HG03103 (cell line): Measurements from ENCODE around the gene C20orf204.

ENCODE experiments used
- ATAC-seq: cut with Tn5 transposase; IDR thresholded peaks from one replicate; pipeline ENCODE4 v1.9.1; 2021; ENCODE audit warnings: low read depth; ENCODE audit not compliant: unreplicated experiment

Gene C20orf204

GRCh38 chr20:64041040-64041780 lies 5.2 kb downstream of the C20orf204 start:
- ATAC-seq, result no peak

DNA sequence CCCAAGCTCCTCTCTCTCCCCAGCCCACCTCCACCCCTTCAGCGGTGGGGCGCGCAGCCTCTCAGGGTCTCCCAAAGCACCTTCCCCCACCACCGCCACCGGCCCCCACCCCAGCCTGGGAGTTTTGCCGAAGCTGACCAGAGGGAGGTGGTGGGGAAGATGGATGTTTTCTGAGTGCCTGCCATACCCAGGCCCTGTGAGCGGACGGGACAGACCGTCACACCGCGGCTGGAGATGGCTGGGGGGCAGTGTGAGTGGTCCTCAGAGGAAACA lies 5.7 kb downstream of the C20orf204 start:
- no peak for ATAC-seq

DNA sequence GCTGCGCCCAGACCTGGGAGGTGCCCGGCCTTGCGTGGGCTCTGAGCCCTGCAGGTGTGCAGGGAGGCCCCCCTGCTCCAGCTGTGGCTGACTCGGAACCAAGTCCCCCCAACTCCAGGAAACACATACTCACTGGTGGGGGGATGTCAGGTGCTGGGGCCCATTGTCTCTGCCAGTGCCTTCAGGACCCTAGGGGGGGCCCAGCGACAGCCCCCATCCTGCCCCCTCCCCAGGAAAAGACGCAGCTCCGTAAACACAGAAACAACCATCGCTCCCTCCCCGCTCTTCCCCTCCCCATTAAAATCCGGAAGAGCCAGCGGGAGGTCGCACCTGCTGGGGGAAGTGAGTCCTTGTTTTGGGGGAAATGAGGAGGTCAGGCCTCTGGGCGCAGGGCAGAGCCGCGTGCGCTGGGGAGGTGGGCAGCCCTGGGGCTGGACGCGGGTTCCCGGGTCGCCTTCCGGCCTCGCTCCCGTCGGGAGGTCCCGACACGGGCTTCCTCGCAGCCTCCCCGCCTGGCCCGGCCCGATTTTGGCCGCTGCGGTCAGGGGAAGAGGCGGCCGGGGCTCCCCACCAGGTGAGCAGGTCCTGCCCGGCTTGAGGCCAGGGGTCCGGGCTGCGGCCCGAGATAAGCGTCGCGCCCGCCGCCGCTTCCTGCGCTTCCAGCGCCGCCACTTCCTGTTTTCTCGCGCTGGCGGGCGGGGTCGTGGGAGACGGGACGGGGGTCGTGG lies 6.2 kb downstream of the C20orf204 start:
- no peak for ATAC-seq

DNA sequence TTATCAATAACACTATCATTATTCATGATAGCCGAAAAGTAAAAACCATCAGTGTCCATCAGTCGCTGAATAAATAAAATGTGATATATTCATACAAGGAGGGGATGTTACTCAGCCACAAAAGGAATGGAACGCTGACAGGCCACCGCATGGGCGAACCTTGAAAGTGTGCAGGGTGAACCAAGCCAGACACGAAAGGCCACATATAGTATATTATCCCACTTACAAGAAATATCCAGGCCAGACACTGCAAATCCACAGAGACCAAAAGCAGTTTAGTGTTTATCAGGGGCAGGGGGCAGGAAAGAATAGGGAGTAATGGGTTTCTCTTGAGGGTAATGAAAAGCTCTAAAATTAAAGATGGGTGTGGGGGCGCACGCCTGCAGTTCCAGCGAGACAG lies 7.8 kb downstream of the C20orf204 start:
- ATAC-seq, result no peak

GRCh38 chr20:64044484-64045247 lies 8.7 kb downstream of the C20orf204 start:
- ATAC-seq, result no peak

DNA sequence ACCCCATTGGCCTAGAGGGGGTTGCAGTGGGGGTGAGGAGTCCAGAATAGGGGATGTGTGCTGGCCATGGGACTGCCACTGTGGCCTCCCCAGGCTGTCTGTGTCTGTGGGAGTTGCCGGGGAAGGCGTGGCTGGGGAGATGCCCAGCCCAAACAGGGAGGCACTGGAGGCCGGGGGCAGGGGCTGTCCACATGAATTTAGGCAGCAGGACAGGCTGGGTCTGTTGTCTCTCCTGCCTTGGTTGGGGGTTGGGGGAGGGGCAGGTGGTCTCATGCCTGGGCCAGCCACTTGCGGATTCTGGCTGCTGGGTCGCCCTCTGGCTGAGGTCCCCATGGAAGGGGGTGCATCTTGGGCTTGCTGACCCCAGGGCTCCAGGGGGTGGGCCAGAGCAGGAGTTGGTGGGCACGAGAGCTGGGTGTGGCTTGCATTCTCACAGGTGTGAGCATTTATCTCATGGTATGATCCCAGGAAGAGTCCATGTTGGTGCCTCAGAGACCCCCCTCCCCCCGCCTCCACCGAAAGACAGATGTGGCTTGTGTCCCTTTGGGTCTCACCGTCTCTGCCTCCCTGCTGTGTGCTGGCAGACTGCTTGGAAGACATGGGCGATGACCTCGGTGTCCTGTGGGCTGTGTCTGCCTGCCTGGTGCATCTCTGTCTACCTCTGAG lies 9.5 kb downstream of the C20orf204 start:
- ATAC-seq, result no peak

DNA sequence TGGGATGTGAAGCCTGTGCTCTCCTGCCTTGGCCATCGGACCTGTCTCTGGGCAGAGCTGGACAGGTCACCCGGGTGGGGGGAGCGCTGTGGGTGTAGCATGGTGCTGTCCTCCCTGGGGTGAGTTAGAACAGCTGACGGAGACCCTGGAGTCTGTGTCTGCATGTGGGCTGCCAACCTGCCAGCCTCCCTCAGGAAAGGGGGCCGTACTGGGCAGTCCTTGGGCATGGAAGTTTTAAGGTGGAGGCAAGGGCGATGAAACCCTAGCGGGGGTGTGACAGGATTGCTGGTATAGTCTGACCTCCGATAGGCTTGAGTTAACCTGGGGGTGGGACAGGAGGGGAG lies 11.0 kb downstream of the C20orf204 start:
- no peak for ATAC-seq

DNA sequence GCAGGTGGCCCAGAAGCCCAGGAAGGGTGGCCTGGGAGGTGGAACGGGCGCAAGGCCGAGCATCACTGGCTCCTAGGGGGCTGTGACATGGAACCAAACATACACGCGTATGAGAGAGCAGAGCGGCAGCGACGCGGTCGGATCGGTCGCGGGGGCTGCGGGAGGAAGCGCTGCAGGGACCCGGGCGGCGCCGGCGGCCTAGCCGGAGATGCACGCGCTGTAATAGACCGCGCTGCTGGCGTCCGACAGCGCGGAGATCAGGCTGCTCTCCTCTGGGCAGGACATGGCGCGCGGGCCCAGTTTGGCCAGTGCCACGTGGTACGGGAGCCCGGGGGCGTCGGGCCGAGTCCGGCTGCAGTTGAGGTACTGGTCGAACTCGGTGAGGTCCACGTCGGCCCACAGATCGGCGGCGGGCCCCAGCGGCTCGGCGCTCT lies 12.0 kb downstream of the C20orf204 start:
- no peak for ATAC-seq

DNA sequence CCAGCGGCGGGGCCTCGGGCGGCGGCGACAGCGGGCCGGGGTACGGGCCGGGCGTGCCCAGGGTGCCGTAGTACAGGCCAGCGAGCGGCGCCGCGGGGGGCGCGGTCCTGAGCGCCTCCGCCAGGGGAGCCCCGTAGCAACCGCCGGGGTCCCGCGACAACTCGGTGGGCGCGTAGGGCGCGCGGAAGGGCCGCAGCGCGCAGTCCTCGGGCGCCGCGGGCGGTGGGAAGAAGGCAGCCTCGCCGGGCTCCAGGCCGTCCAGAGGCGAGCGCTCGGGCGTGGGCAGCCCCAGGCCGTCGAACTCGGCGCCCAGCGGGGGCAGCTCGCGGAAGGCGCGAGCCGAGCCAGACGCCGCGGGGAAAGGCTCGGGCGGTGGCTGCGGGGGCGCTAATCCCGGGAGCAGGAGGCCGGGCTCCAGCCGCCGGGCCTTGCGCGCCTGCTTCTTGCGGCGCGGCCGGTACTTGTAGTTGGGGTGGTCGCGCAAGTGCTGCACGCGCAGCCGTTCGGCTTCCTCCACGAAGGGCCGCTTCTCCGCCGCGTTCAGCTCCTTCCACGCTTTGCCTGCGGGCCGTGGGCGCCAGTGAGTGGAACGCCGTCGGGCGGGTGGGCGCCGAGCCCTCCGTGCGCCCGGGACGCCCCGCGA lies 12.5 kb downstream of the C20orf204 start:
- no peak for ATAC-seq

DNA sequence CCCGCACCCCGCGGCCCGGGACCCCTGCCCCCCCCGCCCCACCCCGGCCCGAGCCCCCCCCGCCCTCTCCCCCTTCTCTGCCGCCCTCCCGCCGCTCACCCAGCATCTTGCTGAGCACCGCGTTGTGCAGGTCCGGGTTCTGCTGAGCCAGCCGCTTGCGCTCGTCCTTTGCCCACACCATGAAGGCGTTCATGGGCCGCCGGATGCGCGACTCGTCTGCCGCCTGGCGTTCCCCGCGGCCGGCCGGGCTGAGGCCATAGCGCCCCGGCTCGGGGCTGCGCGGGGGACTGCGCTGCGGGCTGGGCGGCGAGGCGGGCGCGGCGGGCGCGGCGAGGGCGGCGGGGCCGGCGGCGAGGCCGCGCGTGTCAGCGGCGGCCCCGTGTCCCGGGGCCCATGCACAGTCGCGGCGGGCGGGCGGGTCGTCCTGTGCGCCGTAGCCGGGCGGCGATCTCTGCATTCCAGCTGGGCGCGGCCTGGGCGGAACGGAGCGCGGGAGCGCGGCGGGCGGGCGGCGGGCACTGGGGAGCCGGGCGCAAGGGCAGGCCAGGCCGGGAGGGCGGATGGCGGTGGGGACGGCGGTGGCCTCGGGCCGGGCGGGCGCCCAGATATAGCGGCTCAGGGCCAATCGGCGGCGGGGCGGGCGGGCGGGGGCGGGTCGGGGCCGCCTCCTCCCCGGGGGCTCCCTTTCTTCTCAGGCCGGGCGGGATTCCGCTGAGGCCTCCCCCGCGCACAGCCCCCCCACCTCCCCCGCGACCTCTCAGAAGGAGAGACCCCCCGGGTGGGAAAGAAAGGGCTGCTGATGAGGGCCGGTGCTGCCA lies 13.3 kb downstream of the C20orf204 start, which contains the start of gene SOX18:
Gene SOX18 (minus strand): TSS at position 580 of the 818 bp plus-strand sequence. CDS start 123 bp downstream, at position 457.
- ATAC-seq, result no peak

DNA sequence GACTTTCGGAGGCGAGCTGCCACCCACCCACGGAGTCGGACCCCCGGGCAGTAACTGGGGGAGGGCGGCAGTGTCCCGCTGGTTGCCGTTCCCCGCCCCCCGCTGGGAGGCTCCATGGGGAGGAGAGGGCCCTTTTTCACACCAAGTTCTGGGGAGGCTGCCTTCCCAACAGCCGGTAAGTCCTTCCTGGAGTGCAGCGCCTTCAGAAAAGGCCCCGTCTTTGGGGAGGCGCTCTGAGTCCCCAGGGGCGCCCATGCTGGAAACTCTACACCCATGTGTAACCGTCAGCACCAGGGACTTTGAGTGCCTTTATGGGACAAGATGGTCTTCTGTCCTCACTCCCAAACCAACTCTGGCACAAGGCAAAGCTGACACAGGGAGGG lies 13.9 kb downstream of the C20orf204 start:
- ATAC-seq, result no peak

GRCh38 chr20:64050261-64051032 lies 14.5 kb downstream of the C20orf204 start:
- no peak for ATAC-seq

- no peak for ATAC-seq
Observed at GRCh38 chr20:64051033-64051452, 15.1 kb downstream of the C20orf204 start.

DNA sequence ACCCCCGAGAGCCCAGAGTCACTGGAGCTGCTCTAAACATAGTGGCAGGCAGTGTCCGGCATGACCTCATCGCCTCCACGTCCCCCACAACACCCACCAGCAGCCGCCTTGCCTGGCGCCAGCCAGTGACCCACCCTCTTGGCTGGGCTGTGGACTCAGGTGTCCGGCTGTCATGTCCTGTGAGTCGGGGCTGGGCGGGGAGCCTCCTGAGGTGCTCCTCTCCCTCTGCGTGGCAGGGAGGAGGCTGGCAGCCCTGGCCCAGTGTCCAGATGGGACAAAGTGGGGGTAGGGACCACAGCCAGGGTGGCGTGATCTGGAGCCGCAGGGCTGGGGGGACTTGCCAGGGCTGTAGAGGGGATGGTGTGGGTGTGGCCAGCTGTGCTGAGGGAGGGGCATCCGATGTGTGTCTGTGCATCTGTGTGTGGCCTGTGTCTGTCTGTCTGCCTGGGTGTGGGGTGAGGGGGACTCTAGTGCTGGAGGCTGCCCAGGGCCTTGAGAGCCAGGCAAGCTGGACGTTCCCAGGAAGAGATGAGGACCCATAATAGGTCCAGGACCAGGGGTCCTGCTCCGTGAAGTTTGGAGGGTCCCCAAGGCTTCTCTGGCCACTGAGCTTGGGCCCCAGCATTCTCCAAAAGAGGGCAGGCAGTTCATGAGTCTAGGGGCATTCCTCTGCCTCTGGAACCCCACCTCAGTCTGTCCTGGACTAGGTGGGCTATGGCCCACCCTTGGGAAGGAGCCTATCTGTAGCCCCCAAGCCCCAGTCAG lies 15.8 kb downstream of the C20orf204 start:
- no peak for ATAC-seq

GRCh38 chr20:64052326-64052722 lies 16.3 kb downstream of the C20orf204 start:
- ATAC-seq, result no peak

DNA sequence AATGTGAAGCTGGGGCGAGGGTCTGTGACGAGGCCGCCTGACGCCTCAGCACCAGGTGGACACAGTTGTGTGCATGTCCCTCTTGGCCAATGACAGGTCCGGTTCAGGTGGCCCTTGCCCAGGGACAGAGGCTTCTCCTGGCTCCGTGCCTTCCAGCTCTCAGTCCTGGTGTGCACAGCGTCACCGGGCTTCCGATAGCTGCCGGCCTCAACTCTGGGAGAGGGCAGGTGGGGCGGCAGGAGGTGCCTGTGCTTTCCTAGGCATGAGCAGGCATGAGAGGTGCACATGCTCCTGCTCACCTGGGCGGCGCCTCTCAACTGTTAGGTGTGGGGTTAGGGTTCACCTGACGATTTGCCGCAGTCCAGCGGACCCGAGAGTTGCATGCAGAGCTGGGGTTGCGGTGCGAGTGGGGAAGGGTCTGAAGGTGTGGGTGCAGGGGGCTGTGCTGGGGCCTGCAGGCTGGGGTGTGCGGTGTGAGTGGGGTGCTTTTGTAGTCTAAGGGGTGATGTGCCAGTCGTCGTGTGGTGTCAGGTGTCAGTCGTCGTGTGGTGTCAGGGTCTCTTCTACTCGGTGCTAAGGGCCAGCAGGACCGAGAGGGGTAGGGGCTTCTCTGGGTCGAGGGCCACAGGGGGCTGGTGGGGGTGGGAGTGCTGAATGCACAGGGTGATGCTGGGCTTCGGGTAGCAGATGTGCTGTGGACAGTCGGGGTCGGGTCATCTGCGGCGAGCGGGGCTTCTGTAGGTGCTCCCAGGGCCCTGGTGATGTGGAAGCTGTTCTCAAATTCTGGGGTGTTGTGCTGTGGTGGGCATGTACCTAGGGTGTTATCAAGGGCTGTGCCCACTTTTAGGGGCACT lies 17.2 kb downstream of the C20orf204 start:
- no peak for ATAC-seq
